ENCODE measurements around the gene SAPCD1.
A peak's percentile ranks its signal among the peaks of the same experiment; 100 is the strongest.

The SAPCD1 gene

DNA sequence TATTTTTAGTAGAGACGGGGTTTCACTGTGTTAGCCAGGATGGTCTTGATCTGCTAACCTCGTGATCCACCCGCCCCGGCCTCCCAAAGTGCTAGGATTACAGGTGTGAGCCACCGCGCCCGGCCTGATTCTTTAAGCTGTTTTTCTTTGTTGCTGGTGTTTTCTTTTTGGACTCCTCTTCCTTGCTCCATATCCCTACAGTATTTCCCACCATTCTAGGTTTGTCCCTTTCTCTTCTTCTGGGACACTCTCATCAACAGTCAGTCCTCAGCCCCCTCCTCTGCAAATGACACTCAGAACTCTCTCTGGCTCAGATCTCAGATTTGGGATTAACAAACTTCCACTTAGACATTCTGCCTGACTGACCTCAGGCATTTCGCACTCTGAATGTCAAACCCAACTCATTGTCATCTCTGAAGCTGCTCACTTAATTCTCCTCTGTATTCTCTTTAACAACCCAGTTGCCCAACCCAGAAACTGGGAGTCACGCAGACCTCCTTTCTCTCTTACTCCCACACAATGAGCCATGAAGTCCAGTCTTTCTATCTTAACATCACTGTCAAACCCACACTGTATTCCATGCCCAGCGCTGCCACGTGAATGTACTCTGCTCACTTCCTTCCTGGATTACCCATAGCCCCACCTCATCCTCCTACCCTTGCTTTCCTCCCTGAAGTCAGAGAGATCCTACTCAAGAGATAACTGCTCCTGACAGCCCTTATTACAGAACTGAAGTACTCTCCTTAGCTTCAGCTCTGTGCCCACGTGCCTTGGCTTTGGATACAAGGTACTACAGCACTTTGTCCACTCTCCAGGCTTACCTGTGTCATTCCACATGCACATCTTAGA is 36.7 kb upstream of the SAPCD1 start:
- TF ChIP-seq, protein P1, sequence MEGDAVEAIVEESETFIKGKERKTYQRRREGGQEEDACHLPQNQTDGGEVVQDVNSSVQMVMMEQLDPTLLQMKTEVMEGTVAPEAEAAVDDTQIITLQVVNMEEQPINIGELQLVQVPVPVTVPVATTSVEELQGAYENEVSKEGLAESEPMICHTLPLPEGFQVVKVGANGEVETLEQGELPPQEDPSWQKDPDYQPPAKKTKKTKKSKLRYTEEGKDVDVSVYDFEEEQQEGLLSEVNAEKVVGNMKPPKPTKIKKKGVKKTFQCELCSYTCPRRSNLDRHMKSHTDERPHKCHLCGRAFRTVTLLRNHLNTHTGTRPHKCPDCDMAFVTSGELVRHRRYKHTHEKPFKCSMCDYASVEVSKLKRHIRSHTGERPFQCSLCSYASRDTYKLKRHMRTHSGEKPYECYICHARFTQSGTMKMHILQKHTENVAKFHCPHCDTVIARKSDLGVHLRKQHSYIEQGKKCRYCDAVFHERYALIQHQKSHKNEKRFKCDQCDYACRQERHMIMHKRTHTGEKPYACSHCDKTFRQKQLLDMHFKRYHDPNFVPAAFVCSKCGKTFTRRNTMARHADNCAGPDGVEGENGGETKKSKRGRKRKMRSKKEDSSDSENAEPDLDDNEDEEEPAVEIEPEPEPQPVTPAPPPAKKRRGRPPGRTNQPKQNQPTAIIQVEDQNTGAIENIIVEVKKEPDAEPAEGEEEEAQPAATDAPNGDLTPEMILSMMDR (conservative IDR thresholded peaks at IDR 0.05; ENCODE audit: low read length) = no peak
- H3K4me3 ChIP-seq (ENCODE audit: low read length) = no peak overlapping the region
- DNase-seq (ENCODE audit: low read depth) = no peak

GRCh38 chr6:31727034-31727716 is 35.3 kb upstream of the SAPCD1 start:
- TF ChIP-seq, protein P1 (conservative IDR thresholded peaks at IDR 0.05; ENCODE audit: low read length) = no peak
- DNase-seq (ENCODE audit: low read depth) = no peak
- H3K4me3 ChIP-seq (ENCODE audit: low read length) = no peak overlapping the region

DNA sequence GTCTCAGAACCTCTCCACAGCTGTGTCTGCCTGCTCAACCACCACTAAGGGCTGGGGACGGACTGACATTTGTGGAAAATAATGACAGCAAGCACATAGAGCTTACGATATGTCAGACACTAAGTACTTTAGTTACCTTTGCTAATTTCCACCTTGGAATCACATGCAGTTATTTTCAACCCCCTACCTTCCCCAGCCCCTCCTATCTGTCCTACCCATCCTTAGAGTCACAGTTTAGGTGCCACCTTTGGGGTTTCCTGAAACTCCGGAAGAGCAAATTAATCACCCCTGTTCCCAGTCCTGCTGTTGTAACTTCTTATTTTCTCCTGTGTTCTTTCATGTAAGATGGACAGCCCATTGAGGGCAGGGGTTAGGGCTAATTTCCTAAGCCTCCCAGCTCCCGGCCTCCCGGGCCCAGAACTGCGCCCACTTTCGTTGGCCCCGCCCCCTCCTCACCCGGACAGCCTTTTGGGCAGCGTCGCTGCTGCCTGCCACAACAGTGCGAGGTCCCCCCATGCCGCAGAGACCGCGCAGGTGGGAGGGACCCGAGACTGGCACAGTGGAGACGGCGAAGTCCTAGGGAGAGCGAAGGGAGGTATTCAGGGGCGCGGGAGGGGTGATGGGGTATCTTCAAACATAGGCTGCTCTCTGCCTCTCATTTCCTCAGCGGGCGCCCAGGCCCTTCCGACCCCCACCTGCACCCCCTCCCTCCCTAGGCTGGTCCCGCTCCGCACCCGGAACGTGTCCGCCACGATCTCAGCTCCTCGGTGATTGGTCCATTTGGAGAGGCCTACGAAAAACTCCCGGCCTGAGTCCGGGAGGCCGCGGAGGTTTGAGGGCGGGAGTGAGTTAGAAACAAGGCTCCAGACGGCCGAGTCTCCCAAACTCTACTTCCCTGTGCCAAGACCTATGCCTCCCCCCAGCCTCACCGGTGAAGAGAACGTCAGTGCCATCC is 34.5 kb upstream of the SAPCD1 start:
- TF ChIP-seq, protein P1 (conservative IDR thresholded peaks at IDR 0.05; ENCODE audit: low read length) = no peak
- DNase-seq (ENCODE audit: low read depth) = no peak
- H3K4me3 ChIP-seq (ENCODE audit: low read length) = peak overlapping the region; percentile 92

GRCh38 chr6:31728767-31729514 is 33.5 kb upstream of the SAPCD1 start, which contains the start of gene DDAH2:
DDAH2 (minus strand) TSS chr6:31729299; CDS start chr6:31729161, 138 bp downstream.
- peak within 1 kb of the TSS; percentile 92 for H3K4me3 ChIP-seq (ENCODE audit: low read length)
- TF ChIP-seq, protein P1 (conservative IDR thresholded peaks at IDR 0.05; ENCODE audit: low read length) = peak; percentile 56
- DNase-seq (ENCODE audit: low read depth) = no peak

DNA sequence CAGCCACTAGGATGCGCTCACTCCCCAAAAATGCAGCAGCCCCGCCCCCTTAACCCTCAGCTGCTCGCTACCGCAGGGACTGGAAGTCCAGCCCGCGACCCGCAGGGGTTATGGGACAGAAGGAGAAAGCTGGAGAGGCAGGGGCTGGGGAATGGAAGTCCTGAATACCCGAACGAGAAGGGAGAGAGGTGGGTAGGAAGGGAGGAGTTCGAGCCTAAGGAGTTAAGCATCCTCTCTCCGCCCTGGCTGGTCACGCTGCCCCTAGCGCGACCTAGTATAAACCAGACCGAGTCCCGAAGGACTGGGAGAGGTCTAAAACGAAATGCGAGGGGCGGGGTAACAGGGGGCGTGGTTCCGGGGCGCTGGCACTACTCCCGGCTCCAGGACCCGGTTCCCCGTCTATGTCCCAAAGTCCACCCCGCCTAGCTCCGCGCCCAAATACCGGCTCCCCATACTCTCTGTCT is 32.9 kb upstream of the SAPCD1 start:
- DNase-seq (ENCODE audit: low read depth) = peak; percentile 88
- peak overlapping the region; percentile 92 for H3K4me3 ChIP-seq (ENCODE audit: low read length)
- TF ChIP-seq, protein P1 (conservative IDR thresholded peaks at IDR 0.05; ENCODE audit: low read length) = no peak

- TF ChIP-seq, protein P1 (conservative IDR thresholded peaks at IDR 0.05; ENCODE audit: low read length) = no peak
Observed at GRCh38 chr6:31729979-31730630, 32.4 kb upstream of the SAPCD1 start.

More at GRCh38 chr6:31729979-31730630, 32.4 kb upstream of the SAPCD1 start:
- peak; percentile 89 for DNase-seq (ENCODE audit: low read depth)
- peak overlapping the region; percentile 92 for H3K4me3 ChIP-seq (ENCODE audit: low read length)

Data from AG10803 (cell line).